DMS 273 (cell line): ENCODE measurements around the gene CDC14B.

Experiments used
- DNase-seq: peaks from one replicate; lab custom pipeline; 2025; ENCODE audit not compliant: unreplicated experiment; lab: John Stamatoyannopoulos, UW

The CDC14B gene

GRCh38 chr9:96487029-96487396, 132.6 kb downstream of the CDC14B start:
- no peak for DNase-seq

- no peak for DNase-seq
Measured at GRCh38 chr9:96486386-96487028, 133.1 kb downstream of the CDC14B start.

GRCh38 chr9:96485280-96485679, 134.4 kb downstream of the CDC14B start:
- DNase-seq = no peak

- DNase-seq = no peak
Measured at GRCh38 chr9:96484521-96484931, 135.1 kb downstream of the CDC14B start.

GRCh38 chr9:96483733-96484390, 135.8 kb downstream of the CDC14B start:
- DNase-seq = no peak

GRCh38 chr9:96483197-96483596, 136.4 kb downstream of the CDC14B start:
- no peak for DNase-seq

GRCh38 chr9:96482476-96482875, 137.2 kb downstream of the CDC14B start:
- no peak for DNase-seq

- no peak for DNase-seq
Measured at GRCh38 chr9:96480736-96481135, 138.9 kb downstream of the CDC14B start.

GRCh38 chr9:96478829-96479371, 140.7 kb downstream of the CDC14B start:
- no peak for DNase-seq

- no peak for DNase-seq
Measured at GRCh38 chr9:96476591-96476990, 143.1 kb downstream of the CDC14B start.

- DNase-seq = no peak
Measured at GRCh38 chr9:96476013-96476412, 143.6 kb downstream of the CDC14B start.

GRCh38 chr9:96467784-96468183, 151.9 kb downstream of the CDC14B start:
- DNase-seq = no peak

GRCh38 chr9:96464426-96464825, 155.2 kb downstream of the CDC14B start:
- no peak for DNase-seq

- no peak for DNase-seq
Measured at GRCh38 chr9:96462541-96462940, 157.1 kb downstream of the CDC14B start.

GRCh38 chr9:96461336-96461735, 158.3 kb downstream of the CDC14B start:
- no peak for DNase-seq

- no peak for DNase-seq
Measured at GRCh38 chr9:96460882-96461281, 158.8 kb downstream of the CDC14B start.

- no peak for DNase-seq
Measured at GRCh38 chr9:96460470-96460869, 159.2 kb downstream of the CDC14B start.

- DNase-seq = no peak
Measured at GRCh38 chr9:96459268-96460007, 160.2 kb downstream of the CDC14B start.

- no peak for DNase-seq
Measured at GRCh38 chr9:96458226-96458625, 161.4 kb downstream of the CDC14B start.

- no peak for DNase-seq
Measured at GRCh38 chr9:96457266-96457665, 162.4 kb downstream of the CDC14B start.

- DNase-seq = peak; percentile 58
Measured at GRCh38 chr9:96453625-96454024, 166.0 kb downstream of the CDC14B start.
